GM19324 (cell line): ENCODE results near the gene WDR82.
"Not testable (repeated sequence)": the region's sequence is repeated elsewhere in the genome, so short reads cannot be mapped to it uniquely, and the experiment has no call there.

ENCODE experiments used
- ATAC-seq: cut with Tn5 transposase; IDR thresholded peaks from one replicate; pipeline ENCODE4 v1.9.1; 2021; ENCODE audit warnings: mild to moderate bottlenecking, moderate library complexity; ENCODE audit not compliant: unreplicated experiment, low FRiP score

WDR82 gene

DNA sequence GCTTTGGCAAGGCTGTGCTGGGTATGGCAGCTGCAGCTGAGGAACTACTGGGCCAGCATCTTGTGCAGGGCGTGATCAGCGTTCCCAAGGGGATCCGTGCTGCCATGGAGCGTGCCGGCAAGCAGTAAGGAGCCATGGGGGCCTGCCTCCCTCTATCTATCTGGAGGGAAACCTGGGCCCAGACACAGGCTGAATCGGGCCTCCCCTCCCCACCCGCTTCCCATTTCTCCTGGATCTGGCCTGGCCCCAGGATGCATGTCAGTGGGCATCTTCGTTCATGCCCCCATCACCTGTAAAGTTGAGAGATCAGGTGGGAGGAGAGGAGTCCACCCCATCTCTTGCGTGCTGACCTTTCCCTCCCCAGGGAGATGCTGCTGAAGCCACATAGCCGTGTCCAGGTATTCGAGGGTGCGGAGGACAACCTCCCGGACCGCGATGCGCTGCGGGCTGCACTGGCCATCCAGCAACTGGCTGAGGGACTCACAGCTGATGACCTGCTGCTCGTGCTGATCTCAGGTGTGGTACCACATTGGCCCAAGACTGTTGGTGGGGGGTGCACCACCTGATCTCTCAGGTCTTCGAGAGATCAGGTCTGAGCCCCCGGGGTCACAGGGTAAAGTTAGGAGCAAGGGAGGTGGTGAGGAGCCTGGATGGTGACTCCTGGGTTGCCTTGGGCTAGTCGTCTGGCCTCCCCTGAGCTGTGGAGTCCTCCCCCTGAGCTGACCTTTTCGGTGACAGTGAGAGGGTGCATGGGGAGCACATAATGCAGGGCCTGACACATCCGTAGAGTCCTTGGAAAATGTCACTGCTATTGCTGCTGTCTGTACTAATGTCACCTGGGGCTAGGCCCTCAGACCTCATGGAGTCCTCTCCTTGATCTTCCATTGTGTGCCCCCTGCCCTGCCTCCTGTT, 12.4 kb upstream of the WDR82 start:
- no peak for ATAC-seq

DNA sequence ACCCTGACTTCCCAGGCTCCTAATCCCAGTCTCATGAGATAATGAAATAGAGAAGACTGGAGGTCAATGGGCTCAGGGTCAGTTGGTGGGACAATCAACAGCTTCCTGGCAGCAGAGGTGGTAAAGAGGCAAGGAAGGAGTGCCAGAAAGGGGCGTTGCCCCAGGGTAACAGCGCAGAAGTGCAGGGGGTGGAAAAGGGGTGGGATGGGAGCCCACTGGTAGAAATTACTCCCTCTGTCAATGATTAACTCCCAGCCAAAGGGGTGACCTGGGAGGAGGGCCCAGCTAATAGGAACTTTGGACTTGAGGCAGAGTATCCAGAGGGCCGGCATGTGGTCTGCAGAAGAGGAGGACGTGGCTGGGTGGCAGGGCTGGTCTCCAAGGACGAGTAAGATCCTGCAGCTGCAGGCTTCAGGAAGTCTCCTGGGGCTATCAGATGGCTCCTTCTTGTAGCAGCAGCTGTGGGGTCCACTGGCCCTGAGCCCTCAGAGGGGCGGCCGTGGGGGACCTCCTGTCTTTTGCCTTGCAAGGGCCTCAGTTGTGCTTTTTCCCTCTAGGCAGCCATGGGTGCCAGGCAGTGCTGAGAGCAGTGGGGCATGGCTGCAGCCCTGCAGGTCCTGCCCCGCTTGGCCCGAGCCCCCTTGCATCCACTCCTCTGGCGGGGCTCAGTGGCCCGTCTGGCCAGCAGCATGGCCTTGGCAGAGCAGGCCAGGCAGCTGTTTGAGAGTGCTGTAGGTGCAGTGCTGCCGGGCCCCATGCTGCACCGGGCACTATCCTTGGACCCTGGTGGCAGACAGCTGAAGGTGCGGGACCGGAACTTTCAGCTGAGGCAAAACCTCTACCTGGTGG, 11.5 kb upstream of the WDR82 start:
- no peak for ATAC-seq

DNA sequence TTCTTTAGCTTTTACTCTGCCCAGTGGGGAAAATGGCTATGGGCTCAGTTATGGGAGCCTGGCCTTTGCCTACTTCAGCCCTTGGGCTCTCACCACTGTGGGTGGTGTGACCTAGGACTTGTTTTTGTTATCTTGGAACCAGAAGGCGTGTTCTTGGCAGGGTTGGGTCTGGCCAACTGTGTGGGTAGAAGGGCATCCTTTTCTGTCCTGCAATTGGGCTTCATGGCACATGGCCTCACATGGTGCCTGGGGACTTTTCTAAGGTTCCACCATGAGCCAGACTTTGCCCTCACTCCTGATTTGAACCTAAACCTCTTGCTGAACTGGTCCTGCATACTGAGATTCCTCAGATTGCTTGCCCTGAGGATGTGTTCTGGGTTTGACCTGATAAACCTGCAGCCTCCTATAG, 10.9 kb upstream of the WDR82 start:
- no peak for ATAC-seq

DNA sequence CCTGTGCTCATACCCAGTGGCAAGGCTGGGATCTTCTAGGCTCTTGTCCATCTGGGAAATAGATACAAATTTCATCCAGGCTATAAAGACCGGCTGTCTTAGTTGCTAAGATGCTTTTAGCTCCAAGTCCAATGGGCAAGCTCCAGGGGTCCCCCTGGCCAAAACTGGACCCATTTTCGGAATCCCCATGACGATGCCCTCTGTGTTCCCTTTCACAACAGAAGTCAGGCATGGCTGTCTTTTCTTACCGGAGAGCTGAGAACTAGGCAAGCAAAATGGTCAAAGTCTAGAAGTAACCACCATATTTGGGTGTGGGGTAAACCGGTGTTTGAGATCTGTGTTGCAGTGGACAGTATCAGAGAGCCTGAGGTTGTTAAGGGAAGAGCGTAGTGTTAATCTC, 10.2 kb upstream of the WDR82 start:
- no peak for ATAC-seq

DNA sequence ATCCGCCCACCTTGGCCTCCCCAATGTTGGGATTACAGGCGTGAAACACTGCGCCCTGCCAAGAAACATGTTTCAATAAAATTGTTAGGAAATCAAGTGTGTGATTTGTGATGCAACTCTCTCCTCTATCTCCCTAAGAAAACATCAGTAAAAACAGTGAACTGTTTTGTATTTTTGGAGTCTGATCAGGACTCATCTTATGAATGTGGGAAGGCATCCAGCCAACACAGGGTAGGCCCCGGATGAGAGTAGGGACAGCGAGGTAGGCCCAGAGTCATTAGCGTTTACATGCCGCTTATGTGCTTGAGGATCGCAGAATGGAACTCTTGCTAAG, 8.3 kb upstream of the WDR82 start:
- ATAC-seq = no peak

DNA sequence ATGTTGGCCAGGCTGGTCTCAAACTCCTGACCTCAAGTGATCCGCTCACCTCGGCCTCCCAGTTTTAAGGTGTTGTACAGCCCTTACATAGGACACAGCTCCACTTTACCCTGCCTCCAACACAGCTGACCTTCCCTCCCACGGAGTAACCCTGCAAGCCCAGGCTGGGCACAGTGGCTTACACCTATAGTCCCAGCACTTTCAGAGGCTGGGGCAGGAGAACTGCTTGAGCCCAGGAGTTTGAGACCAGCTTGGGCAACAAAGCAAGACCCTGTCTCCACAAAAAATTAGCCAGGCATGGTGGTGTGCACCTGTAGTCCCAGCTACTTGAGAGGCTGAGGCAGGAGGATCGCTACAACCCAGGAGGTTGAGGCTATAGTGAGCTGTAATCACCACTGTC, 5.6 kb upstream of the WDR82 start:
- not testable (repeated sequence) for ATAC-seq

DNA sequence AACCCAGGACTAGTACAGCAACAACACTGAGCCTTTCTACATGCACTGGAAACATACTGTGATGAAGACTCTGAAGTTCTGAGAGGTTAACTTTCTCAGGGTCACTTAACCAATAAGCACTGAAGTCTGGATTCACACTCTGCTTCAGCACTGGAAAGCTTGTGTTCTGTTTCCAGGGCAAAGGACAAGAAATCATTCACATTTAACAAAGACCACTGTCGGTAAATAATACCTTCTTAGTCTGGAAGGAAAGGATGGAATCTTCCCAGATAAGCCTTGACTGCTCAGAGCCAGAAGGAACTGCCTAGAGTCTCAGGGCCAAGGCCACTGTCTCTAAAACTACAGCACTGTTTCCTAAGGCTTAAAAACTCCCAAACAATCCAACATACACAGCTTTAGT, 4.9 kb upstream of the WDR82 start:
- ATAC-seq = no peak

DNA sequence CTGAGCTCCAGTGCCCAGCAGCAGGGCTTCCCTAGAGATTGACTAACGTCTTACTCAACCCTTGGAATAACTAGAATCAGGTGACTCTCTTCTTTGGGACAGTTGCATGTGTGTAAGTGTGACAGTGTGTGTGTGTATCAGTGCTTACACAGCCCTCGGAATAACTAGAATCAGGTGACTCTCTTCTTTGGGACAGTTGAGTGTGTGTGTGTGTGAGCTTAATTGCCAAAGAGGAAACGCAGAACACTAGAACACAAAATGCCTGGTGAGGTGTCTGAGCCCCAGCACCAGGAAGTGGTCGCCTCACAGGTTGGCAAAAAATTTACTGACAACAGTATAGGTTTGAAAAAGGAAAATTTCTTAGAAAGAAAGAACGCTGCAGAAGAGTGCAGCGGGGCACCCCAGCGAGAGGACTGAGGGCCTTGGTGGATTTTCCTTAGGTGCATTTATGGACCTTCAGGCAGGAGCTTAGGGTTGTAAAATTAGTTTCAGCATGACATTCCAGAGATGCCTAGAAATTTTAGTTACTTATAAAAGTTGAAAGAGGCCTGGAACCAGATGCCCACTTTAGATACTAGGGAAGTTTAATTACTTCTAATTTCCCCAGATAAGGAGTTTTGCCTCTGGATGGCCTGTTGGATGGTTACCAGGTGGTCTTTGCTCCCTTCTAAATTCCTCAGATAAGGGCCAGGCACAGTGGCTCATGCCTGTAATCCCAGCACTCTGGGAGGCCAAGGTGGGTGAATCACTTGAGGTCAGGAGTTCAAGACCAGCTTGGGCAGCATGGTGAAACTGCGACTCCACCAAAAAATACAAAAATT, 3.7 kb upstream of the WDR82 start:
- no peak for ATAC-seq

DNA sequence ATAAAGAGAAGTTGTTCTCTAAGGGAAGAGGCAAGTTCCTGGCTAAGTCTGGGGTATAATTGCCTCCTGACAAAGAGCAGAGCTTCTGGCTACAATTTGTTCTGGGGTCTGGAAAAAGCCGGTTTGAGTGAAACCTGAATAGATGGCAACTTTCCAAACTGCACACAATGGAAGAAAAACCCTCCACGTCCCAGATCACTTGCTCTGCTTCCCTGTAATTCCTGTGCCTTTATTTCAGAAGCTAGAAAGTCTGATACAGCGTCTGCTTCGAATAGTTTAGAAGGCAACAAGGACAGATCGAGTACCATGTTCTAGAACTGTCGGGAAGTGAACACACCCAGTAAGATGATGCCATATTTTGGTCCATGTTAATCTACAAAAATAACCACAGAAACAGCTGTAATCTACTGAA, 1.6 kb upstream of the WDR82 start:
- no peak for ATAC-seq

DNA sequence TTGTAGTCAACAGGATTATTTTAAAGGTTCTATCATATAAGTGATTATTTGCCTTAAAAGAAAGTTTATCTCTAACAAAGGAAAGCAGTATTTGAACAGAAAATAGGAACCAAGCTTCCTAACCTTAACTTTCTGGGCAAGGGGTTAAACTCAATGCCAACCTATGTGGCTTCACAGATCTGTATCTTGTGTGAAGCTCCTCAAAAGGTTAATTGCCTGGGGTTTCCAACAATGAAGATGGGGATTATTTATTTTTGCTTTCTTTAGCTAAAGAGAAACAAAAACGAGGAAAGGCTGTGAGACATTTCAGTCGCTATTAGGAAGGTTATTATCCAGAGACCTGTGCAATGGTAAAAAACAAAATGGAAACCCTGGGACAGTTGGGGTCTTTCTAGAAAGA, 1.1 kb upstream of the WDR82 start:
- ATAC-seq = no peak

DNA sequence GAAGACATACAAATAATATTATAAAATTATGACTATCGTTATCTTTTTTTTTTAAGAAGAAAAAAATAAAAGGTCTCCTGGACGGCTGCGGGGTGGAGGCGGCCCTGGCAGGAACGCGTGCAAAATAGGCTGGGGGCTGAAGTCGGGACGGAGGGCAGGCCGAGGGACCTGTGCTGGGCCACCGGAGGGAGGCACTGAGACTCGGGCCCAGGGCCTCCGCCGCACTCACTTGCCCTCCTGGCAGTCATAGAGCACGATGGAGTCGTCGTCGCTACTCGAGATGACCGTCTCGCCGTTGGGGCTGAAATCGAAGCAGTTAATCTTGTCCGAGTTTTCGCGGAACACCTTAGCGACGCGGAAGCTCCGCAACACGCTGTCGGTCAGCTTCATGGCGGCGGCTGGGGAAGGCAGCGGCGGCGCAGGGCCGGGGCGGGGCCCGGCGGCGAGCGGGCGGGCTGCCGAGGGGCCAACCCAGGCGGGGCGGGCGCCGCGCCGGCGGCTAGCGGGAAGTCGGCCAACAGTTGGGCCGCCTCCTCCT, 408 bp downstream of the WDR82 start:
- peak; percentile 81 for ATAC-seq

DNA sequence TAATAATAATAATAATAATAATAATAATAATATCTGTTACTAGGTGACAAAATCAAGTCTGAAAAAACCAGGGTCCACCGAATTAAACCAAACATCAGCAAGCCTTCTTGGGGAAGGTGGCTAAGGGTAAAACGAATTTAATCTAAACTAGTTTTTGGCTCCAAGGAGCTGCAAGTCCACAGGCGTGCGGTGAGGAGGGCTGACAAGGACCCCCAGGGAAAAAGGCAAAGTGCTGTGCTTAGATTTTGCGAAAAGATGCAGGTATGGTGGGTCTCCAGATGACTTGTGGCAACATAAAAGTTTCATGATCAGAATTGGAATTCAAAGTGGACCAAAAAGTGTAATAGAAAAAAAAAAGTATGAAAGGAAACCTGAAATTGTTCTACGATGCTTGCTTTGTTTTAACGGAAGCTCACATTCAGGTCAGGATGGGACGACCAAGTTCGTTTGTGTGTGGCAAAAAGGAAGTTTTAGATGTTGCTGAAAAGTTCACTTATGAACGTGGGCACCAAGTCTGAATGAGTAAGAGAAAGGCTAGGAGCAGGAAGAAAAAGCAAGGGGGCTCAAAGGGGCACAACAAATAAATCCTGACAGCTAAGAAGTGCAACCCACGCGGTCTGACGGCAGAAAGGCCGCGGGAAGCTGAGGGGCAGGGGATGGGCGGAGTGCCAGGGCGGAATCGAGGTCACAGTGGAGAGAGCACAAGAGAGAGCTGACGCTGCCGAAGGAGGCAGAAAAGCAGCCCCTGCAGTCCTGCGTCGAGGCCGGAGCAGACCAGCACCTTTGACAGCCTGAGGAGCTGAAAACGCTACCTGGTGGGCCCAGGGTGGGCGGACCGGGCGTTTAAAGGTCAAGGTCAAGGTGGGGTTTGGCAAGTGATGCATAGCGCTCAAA, 1.1 kb downstream of the WDR82 start:
- ATAC-seq = no peak

DNA sequence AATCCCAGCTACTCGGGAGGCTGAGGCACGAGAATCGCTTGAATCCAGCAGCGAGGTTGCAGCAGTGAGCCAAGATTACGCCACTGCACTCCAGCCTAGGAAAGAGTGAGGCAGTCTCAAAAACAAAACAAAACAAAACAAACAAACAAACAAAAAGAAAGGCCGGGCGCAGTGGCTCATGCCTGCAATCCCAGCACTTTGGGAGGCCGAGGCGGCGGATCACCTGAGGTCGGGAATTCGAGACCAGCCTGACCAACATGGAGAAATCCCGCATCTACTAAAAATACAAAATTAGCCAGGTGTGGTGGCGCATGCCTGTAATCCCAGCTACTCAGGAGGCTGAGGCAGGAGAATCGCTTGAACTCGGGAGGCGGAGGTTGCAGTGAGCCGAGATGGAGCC, 3.7 kb downstream of the WDR82 start:
- not testable (repeated sequence) for ATAC-seq

DNA sequence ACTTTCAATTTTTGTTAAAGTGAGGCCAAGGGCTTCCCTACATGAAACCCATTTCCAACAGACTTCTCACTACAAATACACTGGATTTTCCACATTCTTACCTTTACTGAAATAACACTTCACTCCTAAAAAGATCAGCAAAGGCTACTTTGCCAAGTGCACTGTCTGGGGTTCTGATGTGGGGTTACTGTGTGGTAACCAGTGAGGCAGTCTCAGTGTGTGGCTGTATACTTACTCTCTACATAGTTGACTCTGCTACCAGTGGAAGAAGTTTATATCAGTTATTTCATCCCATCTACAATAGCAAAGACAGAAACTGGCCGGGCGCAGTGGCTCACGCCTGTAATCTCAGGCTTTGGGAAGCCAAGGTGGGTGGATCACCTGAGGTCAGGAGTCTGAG, 5.6 kb downstream of the WDR82 start:
- no peak for ATAC-seq

DNA sequence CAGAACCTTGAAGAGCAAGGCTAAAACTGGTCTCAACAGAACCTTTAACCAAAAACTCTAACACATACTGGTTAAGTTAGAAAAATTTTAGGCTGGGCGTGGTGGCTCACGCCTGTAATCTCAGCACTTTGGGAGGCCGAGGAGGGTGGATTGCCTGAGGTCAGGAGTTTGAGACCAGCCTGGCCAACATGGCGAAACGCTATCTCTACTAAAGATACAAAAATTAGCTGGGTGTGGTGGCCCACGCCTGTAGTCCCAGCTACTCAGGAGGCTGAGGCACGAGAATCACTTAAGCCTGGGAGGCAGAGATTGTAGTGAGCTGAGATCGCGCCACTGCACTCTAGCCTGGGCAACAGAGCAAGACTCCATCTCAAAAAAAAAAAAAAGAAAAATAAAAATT, 6.3 kb downstream of the WDR82 start:
- ATAC-seq = not testable (repeated sequence)

DNA sequence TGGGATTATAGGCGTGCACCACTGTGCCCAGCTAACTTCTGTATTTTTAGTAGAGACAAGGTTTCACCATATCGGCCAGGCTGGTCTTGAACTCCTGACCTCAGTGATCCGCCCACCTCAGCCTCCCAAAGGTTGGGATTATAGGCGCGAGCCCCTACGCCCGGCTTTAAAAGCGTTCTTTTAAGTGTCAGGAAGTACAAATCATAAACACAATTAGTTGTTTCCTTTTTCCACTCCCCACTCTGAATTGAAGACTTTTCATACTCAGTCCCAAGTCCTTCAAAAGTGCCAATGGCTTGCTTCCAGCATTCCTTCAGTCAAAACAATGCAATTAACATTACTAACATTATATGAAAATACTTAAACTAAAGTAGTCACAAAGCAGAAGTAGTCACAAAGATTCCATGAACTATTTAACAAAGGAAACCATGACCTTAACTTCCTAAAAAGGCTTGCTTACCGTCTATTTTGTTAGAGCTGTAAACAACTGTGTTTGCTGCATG, 8.1 kb downstream of the WDR82 start:
- ATAC-seq = no peak

DNA sequence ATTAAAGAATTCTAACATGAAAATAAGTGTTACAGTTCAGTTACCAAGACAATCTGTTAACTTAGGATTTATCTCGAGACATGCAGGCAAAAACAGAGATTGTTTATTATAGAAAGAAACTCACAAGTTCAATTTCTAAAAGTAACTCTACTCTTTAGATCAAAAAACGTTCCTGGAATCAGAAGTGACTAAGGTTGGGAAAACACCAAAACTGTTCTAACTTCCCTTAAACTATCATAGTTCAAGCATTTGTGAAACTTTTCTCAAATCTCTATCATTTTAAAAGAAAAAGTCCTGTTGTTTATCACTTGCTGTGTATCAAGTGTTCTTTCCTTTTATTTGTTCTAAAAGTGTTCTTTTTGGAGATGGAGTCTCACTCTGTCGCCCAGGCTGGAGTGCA, 8.7 kb downstream of the WDR82 start:
- no peak for ATAC-seq

DNA sequence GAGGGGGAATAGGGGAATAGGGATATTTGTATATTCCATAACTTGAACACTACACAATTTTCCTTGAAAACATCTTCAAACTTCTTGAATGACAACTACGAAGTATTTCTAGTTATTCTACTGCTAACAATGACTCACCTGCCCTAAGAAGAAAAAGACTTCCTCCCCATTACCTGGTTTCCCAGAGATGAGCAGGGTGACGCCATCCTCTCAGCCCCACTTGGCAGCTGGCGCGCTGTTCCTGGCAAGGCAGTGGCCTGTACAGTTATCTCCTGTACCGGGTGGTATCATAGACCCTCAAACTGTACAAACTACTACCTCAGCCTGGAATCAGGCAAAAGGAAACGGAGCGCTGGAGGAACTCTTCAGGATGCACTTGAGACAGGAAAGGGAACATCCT, 10.4 kb downstream of the WDR82 start:
- ATAC-seq = no peak

DNA sequence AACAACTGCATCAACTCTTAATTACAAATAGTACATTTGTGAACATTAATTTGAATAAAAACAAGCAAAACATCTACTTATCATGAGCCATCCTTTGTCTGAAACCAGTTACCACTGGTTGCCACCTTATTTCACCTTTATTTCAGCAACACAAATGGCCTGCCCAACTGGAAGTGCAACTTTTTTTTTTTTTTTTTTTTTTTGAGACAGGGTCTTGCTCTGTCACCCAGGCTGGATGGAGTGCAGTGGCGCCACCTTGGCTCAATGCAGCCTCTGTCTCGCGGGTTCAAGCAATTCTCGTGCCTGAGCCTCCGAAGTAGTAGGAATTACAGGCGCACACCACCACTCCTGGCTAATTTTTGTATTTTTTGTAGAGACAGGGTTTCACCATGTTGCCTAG, 13.1 kb downstream of the WDR82 start:
- ATAC-seq = no peak
